Activated T-cell treated with anti-CD3 and anti-CD28 coated beads for 48 hours (primary cell): ENCODE measurements around the gene MPC1.

ENCODE experiments used
- DNase-seq: peaks from one replicate; pipeline ENCODE4 v3.0.0-alpha.2; 2020; ENCODE audit warnings: low read depth

Gene MPC1

DNA sequence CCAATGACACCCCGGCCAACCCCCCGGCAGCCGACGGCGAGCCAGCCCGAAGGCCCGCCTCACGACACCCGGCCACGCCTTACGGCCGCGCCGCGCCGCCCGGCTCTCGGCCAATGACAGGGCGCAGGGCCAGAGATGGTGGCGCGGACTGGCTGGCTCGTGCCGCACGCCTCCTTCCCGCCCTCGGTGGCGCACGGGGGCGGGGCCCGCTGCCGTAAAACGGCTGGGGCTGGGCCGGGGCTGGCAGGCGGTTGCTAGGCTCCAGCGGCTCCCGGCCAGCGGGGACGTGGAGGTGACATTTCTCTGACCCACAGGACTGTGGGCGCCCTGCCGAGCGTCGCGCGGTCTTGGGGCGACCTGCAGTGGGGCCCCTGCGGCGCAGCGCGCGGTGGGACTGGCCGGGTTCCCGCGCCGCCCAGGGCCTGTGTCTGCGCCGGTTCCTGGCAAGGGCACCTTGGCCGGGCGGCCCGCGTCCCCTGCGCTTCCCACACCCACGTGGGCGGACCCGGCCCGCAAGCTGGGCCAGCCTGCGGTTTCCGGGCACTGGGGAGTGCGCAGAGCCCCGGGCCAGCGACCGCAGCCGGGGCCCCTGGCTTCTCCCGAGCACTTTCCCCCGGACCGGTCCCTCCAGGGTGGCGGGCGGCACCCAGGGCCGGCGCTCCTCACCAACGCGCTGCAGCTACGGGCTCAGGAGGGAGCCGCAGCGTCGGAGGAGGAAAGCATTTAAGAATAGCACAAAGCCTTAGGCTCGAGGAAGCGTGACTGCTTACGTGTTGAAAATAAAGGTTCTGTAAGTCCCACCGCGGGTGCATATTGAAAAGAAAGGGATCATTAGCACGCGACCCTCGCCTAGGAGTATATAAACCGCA, at the start of gene MPC1:
TSS of gene MPC1 (minus strand) at position 8 of the 869 bp plus-strand sequence. CDS start 64 bp downstream, outside the sequence.
- DNase-seq = peak; percentile 97

DNA sequence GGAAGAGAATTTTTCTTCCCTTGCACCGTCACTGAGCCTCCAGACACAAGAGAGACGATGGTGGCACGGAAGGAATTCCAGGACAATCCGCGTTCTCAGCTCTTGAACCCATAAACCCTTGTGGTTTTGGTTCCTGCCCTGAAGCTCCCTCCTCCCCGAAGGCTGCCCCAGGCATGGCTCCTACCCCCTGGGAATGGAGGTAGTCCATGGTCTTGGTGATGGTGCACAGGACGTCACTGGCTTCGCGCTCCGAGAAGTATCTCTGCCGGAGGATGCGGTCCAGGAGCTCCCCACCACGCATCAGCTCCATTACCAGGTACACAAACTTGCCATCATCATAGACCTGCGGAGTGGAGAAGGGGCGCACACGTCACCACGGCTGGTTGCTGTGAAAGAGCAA, 47.5 kb upstream of the MPC1 start:
- no peak for DNase-seq

DNA sequence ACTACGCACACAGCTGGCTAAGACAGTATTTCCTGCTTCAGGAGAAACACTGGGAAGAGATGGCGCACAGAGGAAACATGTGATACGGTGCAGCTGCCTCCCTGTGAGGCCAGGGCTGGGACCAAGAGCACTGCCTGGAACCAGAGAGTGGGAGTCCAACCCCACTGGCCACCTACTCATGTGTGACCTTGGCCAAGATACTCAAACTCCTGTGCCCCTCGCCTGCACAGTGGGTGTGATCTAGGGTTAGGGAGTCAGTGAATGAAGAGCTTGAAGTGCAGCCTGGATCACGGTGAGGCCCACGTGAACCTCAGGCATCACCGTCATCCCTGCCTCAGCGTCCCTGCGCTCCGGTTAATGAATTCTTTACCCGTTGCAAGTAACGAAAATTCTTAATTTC, 41.7 kb upstream of the MPC1 start:
- DNase-seq = no peak

DNA sequence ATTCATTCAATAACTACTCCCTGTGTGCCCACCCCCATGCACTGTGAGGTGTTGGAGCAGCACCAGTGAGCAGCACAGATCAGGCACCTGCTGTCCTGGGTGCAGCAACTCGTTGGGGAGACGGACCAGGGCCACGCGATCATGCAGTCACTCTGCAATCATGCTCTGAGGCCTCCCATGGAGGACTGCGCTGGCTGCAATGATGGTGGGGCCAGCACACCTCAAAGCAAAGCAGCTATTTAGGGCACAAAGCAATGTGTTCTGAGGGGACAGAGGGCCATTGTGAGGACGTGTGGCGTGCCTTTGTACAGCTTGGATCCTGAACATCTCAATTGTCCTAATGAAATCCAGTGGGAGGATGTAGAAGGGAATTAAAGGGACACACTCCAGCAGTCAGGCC, 41.0 kb upstream of the MPC1 start:
- no peak for DNase-seq

DNA sequence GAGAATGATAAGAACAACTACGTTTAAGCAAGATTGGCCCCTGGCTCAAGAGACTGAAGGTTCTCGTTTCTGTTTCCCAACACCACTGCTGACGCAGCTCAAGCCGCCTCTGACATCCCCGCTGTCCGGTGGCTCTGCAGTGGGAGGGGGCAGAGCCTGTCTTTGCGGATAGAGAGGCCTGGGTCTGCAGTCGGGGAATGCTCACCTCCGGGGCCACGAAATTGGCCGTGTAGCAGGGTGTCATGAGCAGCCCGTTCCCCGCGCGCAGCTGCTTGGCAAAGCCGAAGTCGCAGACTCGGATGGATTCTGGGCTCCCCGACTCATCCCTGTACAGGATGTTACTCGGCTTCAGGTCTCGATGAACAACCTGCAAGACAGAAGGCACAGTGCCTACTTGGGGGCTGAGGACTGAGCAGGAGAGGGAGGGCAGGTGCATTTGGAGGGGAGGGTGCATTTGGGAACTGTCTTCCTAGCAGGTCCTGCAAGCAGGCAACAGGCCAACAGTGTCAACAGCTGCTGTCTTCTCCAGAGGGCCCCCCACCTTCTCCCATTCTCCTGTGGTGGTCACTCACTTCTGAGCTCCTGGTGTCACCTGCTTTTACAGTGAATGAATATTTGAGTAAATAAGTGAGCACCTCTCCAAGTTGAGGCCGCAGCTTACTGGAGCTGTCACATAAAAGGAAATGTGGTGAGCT, 40.5 kb upstream of the MPC1 start:
- no peak for DNase-seq

DNA sequence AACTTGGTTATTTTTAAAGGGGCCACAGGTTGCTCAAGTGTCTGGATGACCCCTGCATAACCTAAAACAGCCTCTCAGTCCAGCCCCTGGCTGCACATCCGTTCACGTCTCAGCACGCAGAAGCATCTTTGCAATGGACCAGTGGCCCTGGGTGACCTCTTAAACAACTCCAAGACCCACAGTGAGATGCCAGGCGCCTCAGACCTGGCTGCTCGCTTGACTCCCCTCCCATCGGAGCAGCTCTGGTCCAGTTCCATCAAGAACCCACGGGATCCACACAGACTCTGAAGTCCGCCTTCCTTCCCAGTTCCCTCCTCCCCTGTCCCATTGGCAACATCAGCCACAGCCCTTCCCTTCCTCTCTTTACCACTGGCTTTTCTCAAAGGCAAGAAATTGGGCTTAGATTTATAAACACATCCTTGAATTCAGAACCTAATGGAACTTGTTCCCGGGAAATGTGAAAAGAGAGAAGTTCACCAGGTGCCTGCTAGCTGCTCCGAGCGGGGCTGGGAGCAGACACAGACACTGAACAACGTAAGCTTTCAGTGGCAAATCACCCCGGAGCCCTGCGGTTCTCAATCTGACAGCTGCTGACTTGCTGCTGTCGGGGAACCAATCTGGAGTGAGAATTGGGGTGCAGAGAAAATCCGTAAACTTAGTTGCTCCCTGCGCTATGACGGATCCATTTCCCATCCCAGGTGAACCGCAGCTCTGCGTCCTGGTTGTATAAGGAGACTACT, 39.6 kb upstream of the MPC1 start:
- no peak for DNase-seq

DNA sequence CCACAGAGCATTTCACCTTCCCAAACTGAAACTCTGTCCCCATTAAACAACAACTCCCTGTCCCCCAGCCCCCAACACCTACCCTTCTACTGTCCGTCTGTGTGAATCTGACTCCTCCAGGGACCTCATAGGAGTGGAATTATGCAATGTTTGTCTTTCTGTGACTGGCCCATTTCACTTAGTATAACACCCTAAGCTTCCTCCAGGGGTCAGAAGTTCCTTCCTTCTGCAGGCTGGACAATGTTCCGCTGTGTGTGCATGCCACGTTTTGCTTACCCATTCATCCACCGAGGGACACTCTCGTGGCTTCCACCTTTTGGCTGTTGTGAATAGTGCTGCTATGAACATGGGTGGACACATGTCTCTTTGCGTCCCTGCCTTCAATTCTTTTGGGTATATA, 37.6 kb upstream of the MPC1 start:
- no peak for DNase-seq

DNA sequence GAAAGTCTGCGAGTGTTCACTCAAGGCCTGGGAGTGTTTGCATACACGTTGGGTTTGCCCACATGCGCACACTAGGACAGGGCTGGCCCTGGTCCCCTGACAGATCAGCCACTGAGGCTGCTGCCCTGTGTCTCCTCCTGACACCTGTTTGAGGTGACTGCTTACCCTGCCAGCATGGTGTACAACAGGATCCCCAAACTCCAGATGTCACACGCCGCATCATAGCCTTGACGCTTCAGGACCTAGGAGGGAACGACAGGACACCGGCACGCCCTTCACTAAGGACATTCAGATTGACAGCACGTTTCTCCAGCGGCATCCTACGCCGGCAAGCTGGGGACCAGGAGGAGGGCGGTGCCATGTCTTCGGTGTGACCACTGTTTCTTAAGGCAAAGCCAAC, 37.0 kb upstream of the MPC1 start:
- DNase-seq = no peak

DNA sequence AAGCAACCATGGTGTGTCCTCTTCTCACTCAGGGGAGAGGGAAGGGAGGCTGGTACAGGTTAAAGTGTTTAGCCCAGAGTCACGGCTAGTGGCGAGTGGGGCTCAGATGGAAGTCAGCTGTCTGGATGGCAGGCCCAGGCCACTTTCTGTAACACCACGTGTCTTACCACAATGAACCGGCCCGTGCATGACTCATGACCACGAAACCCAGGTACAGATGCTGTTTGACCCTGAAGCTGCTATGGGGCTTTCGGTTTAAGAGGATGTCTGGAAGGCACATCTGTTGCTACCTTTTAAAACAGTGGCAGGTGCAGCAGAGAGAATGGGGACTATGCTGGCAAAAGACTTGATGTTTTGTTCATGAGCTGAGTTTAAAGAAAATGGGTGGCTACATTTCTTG, 36.5 kb upstream of the MPC1 start:
- DNase-seq = peak; percentile 54

DNA sequence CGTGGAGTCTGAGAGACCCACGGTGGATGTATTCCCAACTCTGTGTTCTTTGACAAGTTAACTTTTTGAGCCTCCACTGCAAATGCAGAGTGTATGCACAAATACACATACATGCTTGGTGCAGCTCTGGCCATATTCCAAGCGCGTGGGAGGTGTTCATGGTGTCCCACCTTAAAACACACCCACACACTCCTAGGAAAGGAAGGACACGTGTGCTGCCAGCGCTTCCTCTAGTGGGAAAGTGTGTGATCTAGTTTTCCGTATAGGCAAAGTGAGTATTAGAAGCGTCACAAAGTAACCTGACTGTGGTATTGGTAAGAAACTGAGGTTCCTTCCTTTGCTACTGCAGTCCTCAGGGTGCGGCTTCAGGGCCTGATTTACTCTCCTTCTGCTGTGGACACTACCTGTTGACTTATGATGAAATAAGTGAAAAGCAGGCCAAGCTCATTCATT, 36.0 kb upstream of the MPC1 start:
- DNase-seq = no peak

DNA sequence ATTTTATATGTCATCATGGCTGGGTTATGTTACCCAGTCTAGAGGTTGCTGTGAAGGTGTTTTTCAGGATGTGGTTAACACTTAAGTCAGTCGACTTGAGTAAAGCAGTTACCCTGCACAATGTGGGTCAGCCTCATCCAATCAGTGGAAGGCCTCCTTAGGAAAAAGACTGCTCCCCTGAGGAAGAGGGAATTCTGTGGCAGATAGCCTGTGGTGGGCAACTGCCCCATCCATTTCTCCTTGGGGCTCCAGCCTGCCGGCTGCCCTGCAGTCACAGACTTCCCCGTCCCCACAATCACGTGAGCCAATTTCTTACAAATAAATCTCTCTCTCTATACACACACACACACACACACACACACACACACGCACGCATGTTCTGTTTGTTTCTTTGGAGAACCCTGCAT, 34.5 kb upstream of the MPC1 start:
- DNase-seq = no peak

DNA sequence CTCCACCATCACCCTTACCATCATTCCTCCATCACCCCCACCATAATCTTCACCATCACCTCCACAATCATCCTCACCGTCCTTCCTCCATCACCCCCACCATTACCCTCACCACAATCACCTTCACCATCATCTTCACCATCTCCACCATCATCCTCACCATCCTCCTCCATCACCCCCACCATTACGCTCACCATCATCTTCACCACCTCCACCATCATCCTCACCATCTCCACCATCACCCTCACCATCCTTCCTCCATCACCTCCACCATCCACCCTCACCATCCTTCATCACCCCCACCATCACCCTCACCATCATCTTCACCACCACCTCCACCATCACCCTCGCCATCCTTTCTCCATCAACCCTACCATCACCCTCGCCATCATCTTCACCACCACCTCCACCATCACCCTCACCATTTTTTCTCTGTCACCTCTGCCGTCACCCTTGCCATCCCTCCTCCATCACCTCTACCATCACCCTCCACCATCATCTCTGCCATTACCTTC, 33.1 kb upstream of the MPC1 start:
- no peak for DNase-seq

DNA sequence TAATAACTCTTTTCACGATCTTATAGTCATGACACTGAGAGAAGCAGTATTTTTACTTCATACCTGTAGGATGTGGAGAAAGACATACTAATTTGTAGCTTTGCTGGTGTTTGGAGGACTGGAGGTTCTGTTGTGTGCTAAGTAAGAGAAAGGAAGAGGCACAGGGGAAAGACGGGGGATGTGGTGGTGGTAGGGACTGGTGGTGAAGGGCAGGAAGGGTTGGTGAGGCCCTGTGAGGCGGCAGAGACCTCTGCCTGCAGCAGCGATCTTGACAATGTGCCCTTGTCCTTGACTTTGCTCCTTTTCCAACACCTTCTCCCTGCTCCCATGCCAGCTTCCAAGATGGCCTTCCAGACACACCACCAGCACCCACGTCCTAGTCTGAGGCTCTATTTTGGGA, 32.6 kb upstream of the MPC1 start:
- no peak for DNase-seq

DNA sequence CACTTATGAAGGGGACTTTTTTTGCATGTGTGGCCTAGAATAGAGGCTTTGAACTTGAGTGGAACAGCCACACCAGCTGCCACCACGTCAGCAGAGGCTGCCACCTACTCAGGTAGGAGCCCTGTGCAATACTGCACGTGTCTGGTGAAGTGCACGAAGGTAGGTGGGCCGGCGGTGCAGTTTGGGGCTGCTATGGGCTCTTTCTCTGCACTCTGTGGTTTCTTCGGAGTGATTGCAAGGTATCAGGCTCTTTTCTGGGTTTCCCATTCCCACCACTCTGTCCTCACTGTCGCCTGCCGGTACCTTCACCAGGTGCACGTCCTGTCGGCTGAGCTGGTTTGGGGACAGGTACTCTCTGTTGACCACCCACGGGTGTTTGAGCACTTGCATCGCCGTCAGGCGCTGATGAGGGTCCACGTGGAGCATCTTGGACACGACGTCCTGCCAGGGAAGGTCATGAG, 30.8 kb upstream of the MPC1 start:
- no peak for DNase-seq

DNA sequence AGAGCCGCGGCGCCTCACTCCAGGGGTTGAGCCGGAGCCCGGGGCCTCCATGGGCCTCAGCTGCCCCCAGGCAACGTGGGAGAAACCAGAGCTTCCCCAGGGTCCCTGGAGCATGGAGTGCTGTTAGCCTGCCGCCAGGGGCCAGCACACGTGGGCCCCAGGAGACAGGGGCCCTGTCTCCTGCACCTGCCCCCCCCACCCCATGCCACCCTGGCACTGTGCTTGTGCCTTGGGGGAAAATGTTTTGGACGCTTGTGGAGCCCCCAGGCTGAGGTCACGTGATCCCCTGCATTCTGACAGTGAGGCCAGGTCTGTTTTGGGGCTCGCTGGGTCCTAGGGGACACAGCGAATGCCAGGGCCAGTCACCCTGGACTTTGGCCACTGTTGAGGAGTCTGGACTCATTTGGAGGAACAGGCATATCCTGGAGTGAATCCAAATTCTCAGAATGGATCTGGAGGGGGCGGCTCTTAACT, 30.2 kb upstream of the MPC1 start:
- no peak for DNase-seq

DNA sequence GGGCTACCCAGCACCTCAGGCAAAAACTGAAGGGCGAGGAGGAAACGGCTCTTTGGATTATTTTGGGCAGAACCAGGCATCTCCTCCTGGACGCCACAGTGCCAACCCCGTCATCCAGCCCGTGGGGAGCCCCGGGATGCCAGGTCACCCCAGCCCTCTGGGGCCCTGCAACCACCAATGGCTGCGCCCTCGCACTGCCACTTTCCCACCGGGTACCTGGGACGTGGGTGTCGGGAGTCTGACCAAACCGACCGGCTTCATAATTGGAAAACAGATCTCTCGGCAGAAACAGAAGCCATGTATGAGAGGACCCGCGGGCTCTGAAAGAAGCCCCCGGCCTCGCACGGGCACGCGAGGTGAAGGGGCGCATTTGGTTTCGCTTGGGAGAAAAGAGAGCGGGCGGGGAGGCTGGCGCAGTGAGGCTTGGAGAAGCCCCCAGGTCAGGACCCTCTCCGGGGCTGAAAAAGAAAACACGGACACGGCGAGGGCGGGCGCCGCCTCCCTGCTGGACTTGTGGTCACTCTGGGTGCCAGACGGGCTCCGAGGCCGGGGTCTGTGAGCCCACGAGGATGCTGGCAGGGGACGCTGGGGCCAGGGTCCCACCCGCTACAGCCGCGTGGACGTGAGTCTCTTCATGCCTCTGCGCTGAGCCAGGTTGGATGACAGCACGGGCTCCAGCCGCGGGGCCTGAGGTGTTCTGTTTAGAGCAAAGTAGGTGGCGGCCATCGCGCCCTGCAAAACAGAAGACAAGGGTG, 29.6 kb upstream of the MPC1 start:
- DNase-seq = no peak

DNA sequence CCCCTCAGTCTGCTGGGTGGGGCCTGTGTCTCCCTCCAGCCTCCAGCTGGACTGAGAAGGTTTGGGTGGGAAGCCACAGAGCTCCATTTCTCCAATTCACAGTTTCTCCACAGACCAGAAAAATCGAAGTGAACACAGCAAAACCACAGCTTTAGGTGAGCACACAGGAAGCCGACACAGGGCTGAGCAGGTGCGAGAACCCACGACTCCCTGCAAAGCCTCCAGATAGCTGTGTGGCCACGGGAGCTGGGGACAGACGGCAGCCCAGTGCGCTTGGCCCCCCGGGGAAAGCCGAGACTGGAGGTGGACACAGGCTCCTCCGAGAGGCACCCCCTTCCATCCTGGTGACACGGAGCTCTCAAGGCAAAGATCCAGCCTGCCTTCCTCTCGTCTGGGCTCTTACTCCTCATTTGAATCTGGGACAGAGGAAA, 29.0 kb upstream of the MPC1 start:
- no peak for DNase-seq

DNA sequence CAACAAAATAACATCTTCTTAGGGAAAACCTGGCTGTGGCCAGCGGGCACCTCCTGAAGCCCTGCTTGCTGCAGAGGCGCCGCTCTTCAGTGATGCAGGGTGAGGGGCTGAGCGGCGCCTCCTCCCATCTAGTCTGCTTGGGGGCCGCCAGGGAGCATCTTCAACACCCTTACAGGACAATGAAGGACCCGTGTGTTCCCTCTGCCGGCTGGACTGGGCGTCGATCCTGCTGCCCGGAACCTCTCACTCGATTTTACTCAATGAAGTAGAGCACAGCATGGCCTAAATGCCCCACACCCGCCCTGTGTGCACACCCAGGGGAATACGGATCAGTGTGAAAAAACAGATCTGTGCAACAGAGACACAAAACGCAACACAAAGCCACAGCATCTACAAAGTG, 28.5 kb upstream of the MPC1 start:
- no peak for DNase-seq

DNA sequence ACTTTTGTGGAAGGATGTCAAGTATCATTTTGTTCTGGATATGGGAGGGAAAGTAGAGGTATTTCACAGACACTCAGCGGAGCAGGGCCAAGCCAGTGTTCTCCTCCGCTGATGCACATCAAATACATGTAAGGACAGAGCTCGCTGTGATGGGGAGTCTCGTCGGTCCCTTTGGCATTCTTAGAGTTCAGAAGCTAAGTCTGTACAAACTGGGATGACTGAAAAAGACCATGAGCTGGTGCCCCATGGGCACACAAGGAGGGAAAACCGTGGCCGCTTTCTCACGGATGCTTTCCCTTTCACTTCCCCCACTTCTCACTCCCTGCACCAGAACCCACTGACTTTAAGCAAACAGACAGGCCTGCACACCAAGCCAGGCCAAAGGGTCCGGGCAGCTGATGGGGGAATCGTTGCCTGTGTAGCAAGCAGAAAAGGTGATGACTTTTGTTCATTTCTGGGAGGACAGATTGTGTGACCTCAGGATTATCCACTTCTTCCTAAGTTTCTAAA, 27.7 kb upstream of the MPC1 start:
- no peak for DNase-seq

DNA sequence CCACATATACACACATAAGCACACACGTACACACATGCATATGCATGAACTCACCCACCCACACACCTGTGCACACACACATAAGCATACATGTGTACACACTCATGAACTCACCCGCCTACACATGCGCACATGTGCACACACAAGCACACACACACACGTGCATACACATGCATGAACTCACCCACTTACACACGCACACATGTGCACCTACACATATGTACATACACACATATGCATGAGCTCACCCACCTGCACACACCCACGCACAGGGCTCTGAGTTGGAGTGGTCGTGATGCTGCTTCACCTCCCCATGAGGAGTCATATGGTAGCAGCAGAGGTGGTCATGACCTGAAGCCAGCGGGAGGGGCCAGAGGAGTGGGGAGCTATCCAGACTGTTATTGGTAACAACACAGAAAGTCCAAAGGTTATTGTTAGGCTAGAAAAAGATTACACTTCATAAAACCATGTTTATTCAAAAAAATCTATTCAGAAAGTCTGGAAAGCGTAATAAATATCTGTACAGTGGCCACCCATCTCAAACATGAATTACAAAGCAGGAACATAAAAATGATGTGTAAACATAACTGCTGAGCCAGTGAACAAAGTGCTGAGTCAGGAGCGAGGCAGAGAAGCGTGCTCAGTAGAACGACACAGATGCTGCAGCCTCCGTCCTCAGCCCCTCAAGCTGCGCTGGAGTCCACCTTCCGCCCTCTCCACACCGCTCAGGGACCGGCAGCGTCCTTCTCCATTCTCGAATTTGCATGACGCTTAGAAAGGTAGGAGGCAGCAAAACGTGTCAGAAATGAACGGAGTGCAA, 26.4 kb upstream of the MPC1 start:
- no peak for DNase-seq
